ENCODE results near the gene BBC3. TPM values are rescaled to one million over a fixed set of nuclear protein-coding genes. Genes with fewer than 3 reads are reported as not detected.

BBC3 gene
- total RNA-seq, 4 donors from 2014 or later = 4.1 to 10.0 (median 5.5) TPM

- TF ChIP-seq CTCF (IDR thresholded peaks at IDR 0.05) (no peak), POLR2A (IDR thresholded peaks at IDR 0.05) (no peak)
Measured at GRCh38 chr19:47209319-47210179, 21.4 kb downstream of the BBC3 start.

GRCh38 chr19:47203254-47203653 lies 27.7 kb downstream of the BBC3 start:
- Histone ChIP-seq H3K4me3 (no peak overlapping the region), H3K27me3 (no peaks in the 10 kb centered on the region), H3K4me1 (no peaks in the 10 kb centered on the region), H3K36me3 (peaks cover 0 to 46% (median 0%) of the 10 kb centered on the region in 3 donors), H3K9me3 (no peaks in the 10 kb centered on the region), H3K27ac (peak overlapping the region in 1 of 4 donors; percentile 46)
- no peak for DNase-seq
- TF ChIP-seq CTCF (IDR thresholded peaks at IDR 0.05) = no peak
- no peak for TF ChIP-seq POLR2A (IDR thresholded peaks at IDR 0.05)

More at GRCh38 chr19:47209319-47210179, 21.4 kb downstream of the BBC3 start:
- Histone ChIP-seq H3K27ac (peak overlapping the region in 1 of 4 donors; percentile 10), H3K4me1 (peaks cover 0 to 7% (median 0%) of the 10 kb centered on the region in 4 donors), H3K9me3 (no peaks in the 10 kb centered on the region), H3K4me3 (no peak overlapping the region), H3K36me3 (peaks cover 0 to 42% (median 0%) of the 10 kb centered on the region in 3 donors), H3K27me3 (no peaks in the 10 kb centered on the region)
- no peak for DNase-seq

- Histone ChIP-seq H3K4me3 (no peak overlapping the region), H3K27ac (no peak overlapping the region), H3K4me1 (no peaks in the 10 kb centered on the region), H3K27me3 (no peaks in the 10 kb centered on the region), H3K36me3 (peaks cover 0 to 41% (median 0%) of the 10 kb centered on the region in 3 donors), H3K9me3 (no peaks in the 10 kb centered on the region)
- no peak for DNase-seq
- TF ChIP-seq CTCF (IDR thresholded peaks at IDR 0.05) = no peak
- no peak for TF ChIP-seq POLR2A (IDR thresholded peaks at IDR 0.05)
Measured at GRCh38 chr19:47200530-47200929, 30.5 kb downstream of the BBC3 start.

- no peaks in the 10 kb centered on the region for H3K9me3 ChIP-seq
- H3K36me3 ChIP-seq = peaks cover 0 to 22% (median 0%) of the 10 kb centered on the region in 3 donors
- no peak for DNase-seq
- no peaks in the 10 kb centered on the region for H3K4me1 ChIP-seq
- no peak overlapping the region for H3K27ac ChIP-seq
- no peak overlapping the region for H3K4me3 ChIP-seq
- TF ChIP-seq POLR2A (IDR thresholded peaks at IDR 0.05) (no peak), CTCF (IDR thresholded peaks at IDR 0.05) (no peak)
- no peaks in the 10 kb centered on the region for H3K27me3 ChIP-seq
Measured at GRCh38 chr19:47197141-47197540, 33.9 kb downstream of the BBC3 start.

- peaks cover 0 to 5% (median 1%) of the 10 kb centered on the region in 4 donors for H3K4me1 ChIP-seq
- DNase-seq = no peak
- no peak overlapping the region for H3K27ac ChIP-seq
- H3K4me3 ChIP-seq = no peak overlapping the region
- H3K9me3 ChIP-seq = no peaks in the 10 kb centered on the region
- TF ChIP-seq CTCF (IDR thresholded peaks at IDR 0.05) = no peak
- no peak for TF ChIP-seq POLR2A (IDR thresholded peaks at IDR 0.05)
- H3K27me3 ChIP-seq = no peaks in the 10 kb centered on the region
- H3K36me3 ChIP-seq = peaks cover 0 to 19% (median 0%) of the 10 kb centered on the region in 3 donors
Measured at GRCh38 chr19:47195434-47195833, 35.6 kb downstream of the BBC3 start.

Measured in Peyer's patch (tissue), 4 donors.